Lower leg skin (tissue), 3 donors: ENCODE results near the gene PACSIN2.

ENCODE experiments used
- CTCF ChIP-seq, 3 donors: fragments of 450-650 bp; IDR thresholded peaks; one replicate each; pipeline ENCODE4 v1.5.1; 2016; ENCODE audit warnings: antibody characterized with exemption in 3 of 3, mild to moderate bottlenecking in 3 of 3, moderate library complexity in 2 of 3
- POLR2A ChIP-seq, 2 donors: fragments of 450-650 bp; IDR thresholded peaks; one replicate each; pipeline ENCODE4 v1.6.1; 2016 to 2017; ENCODE audit warnings: antibody characterized with exemption in 2 of 2, mild to moderate bottlenecking in 1 of 2, moderate library complexity in 1 of 2

DNA sequence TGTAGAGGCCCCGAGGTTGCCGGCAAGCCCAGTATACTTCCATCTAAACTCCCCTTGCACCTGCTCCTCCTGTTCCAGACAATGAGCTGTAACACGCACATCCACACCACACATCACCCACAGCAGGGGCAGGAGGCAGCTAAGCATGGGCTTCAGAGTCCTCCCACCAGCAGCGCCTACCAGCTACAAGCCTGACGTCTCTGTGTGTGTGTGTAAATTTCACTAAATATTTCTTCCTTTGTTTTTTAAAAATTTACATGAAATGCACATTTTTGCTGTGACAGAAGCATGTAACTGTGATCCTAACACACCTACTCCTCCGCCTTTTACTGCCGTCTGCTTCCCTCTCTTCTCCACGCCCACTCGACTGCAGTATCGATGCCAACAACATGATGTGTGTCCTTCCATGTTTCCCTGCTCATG is 29.4 kb upstream of the PACSIN2 start:
- no peak for TF ChIP-seq CTCF (IDR thresholded peaks at IDR 0.05)
- no peak for TF ChIP-seq POLR2A (IDR thresholded peaks at IDR 0.05)
